H7 (cell line): ENCODE measurements around the gene KCNAB1. TPM values are rescaled to one million over a fixed set of nuclear protein-coding genes. Genes with fewer than 3 reads are reported as not detected.

Experiments used
- DNase-seq: peaks from one replicate; pipeline ENCODE4 v3.0.0; 2012
- H3K27me3 ChIP-seq: 2 replicates; pipeline ENCODE4 v1.6.0; 2011; ENCODE audit warnings: mild to moderate bottlenecking, low read length; ENCODE audit not compliant: control insufficient read depth, insufficient read depth
- H3K36me3 ChIP-seq: replicated peaks from 2 replicates; pipeline ENCODE4 v1.5.1; 2011; ENCODE audit warnings: low read length; ENCODE audit not compliant: control insufficient read depth, insufficient read depth
- H3K4me3 ChIP-seq: 2 replicates; pipeline ENCODE4 v1.5.1; 2011; ENCODE audit warnings: low read depth, mild to moderate bottlenecking, control low read depth, low read length, moderate library complexity; ENCODE audit not compliant: insufficient read depth
- total RNA-seq: library from RNA; depleted of rRNA; stranded (reverse); fragments of >200 nt; shearing (Covaris generic); gene quantifications from 2 replicates; pipeline ENCODE4 v1.2.3, GENCODE V29; 2014

KCNAB1 gene
- total RNA-seq, 1 experiment from 2014 or later: 0.42 TPM

DNA sequence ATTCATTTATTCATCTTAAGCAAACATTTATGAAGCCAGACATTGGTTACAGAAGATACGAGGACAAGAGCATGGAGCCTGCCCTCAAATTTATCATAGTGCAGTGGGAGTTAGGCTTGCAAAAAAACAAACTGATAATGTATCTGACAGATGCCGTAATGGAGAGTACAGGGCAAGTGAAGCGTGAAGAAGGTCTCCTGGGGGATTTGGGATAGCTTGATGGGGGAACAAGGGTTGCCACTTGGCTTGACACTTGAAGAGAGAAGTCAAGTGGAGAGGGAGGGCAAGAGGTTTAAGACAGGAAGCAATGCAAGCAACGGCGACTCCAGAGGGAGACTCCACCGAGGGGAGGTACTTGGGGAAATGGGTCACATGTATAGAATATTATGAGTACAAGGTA, 305.3 kb downstream of the KCNAB1 start:
- Histone ChIP-seq H3K36me3 (no peaks in the 10 kb centered on the region), H3K27me3 (no peaks in the 10 kb centered on the region), H3K4me3 (no peak overlapping the region)
- DNase-seq: no peak

DNA sequence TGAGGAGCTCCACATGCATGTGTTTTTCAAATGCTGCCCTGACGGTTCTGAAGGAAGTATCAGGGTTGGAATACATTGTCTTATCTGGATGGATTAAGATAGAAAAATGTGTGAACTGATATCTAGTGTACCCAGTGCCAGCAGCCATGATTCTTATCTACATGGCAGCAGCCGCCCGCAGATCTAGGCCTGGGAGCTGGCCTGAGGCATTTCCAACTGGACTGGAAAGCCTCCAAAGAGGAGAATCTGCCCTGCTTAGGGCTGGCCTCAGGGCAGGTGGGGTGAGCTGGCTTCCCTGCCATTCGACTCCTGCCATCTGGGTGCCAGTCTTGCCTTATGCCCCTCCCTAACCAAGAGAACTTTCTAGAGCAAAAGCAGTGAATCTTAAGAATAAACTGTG, 308.7 kb downstream of the KCNAB1 start:
- H3K27me3 ChIP-seq: no peaks in the 10 kb centered on the region
- DNase-seq: no peak
- H3K4me3 ChIP-seq: no peak overlapping the region
- H3K36me3 ChIP-seq: no peaks in the 10 kb centered on the region

- Histone ChIP-seq H3K27me3 (no peaks in the 10 kb centered on the region), H3K4me3 (no peak overlapping the region), H3K36me3 (no peaks in the 10 kb centered on the region)
- no peak for DNase-seq
These were observed 311.2 kb downstream of the KCNAB1 start for GRCh38 chr3:156431334-156432124.

DNA sequence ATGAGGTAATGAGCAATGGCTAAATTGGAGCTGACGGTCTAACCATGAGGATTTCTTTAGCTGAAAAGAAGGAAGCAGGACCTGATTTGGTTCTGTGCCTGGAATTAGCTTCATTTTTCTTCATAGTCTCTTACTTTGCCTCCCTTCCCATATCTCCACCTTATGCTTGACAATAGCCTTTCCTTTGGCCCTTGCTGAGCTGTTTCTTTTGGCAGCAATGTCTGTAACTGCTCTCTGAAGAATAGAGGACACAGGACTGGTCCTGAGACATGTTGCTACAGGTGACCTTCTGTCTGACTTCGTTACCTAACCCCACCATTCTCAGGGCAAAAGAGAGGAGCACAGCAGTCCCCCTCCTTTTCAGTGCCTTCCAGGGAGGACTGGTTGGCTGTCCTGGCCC, 312.2 kb downstream of the KCNAB1 start:
- H3K4me3 ChIP-seq: no peak overlapping the region
- no peaks in the 10 kb centered on the region for H3K27me3 ChIP-seq
- no peak for DNase-seq
- H3K36me3 ChIP-seq: no peaks in the 10 kb centered on the region

- Histone ChIP-seq H3K27me3 (no peaks in the 10 kb centered on the region), H3K36me3 (no peaks in the 10 kb centered on the region), H3K4me3 (no peak overlapping the region)
- DNase-seq: no peak
These were observed 312.8 kb downstream of the KCNAB1 start for GRCh38 chr3:156433138-156433537.

- no peak for DNase-seq
- no peaks in the 10 kb centered on the region for H3K27me3 ChIP-seq
- H3K4me3 ChIP-seq: no peak overlapping the region
- no peaks in the 10 kb centered on the region for H3K36me3 ChIP-seq
These were observed 313.5 kb downstream of the KCNAB1 start for GRCh38 chr3:156433910-156434309.

- H3K36me3 ChIP-seq: no peaks in the 10 kb centered on the region
- H3K27me3 ChIP-seq: no peaks in the 10 kb centered on the region
- DNase-seq: no peak
- H3K4me3 ChIP-seq: no peak overlapping the region
These were observed 314.5 kb downstream of the KCNAB1 start for GRCh38 chr3:156434921-156435320.

GRCh38 chr3:156443079-156443478, 322.7 kb downstream of the KCNAB1 start:
- DNase-seq: no peak
- no peaks in the 10 kb centered on the region for H3K36me3 ChIP-seq
- no peaks in the 10 kb centered on the region; the same call in 1 of the 2 replicates for H3K27me3 ChIP-seq
- H3K4me3 ChIP-seq: no peak overlapping the region

DNA sequence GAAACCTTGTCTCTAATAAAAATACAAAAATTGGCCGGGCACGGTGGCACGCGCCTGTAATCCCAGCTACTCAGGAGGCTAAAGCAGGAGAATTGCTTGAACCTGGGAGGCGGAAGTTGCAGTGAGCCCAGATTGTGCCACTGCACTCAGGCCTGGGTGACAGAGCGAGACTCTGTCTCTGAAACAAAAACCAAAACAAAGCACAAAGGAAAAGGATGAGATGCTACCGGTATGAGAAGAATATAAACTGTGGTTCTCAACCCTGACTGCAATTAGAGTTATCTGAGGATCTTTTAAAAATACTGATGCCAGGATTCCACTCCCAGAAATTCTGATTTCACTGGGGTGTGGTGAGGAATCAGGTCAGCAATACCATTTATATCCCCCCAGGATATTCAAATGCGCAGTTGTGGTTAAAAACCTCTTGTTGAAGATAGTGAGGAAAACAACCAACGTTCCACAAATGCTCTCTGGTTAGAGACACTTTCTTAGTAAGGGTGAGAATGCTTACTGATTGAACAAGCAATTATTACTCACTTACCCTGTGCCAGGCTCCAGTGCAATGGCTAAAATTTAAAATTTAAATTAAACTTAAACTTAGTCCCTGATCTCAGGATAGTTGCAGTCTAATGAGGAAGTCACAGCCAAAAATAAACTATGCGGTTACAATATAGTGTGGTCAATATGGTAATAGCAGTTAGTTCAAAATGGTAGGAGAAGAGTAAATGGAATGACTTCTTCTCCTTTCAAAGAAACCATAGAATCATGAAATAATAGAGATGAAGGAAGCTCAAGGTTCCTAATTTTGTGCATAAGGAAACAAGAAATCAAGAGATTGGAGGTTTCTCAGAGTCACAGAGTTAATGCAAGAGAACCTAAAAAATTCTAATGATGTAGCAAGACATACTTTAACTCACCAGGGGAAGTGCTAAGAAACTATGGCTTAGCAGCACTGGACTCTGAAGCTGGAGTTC, 325.0 kb downstream of the KCNAB1 start:
- Histone ChIP-seq H3K27me3 (no peaks in the 10 kb centered on the region; the same call in 1 of the 2 replicates), H3K36me3 (no peaks in the 10 kb centered on the region), H3K4me3 (no peak overlapping the region)
- DNase-seq: no peak

DNA sequence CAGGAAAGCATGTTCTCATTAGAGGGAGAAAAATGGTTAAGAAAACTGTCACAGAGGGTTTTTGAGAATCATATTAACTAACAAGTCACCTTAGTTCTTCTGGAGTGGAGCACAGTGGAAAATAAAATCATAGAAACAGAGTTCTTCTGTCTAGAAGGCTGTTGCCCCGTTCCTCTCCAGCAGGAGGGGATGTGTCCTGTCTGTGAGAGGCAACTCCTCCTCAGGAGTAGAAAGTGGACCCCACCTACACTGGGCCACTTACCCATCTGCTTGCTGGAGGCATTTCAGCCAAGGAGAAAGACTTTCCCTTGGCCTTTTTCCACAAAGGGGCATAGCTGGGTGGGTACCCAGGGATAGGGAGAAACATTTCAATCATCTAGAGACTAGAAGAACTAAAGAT, 327.9 kb downstream of the KCNAB1 start:
- no peak overlapping the region for H3K4me3 ChIP-seq
- DNase-seq: peak; percentile 44
- no peaks in the 10 kb centered on the region for H3K36me3 ChIP-seq
- H3K27me3 ChIP-seq: no peaks in the 10 kb centered on the region; the same call in 1 of the 2 replicates

GRCh38 chr3:156449710-156450574, 329.6 kb downstream of the KCNAB1 start:
- H3K36me3 ChIP-seq: no peaks in the 10 kb centered on the region
- no peak overlapping the region for H3K4me3 ChIP-seq
- H3K27me3 ChIP-seq: no peaks in the 10 kb centered on the region; the same call in 1 of the 2 replicates
- no peak for DNase-seq

- no peaks in the 10 kb centered on the region for H3K27me3 ChIP-seq
- no peak for DNase-seq
- H3K4me3 ChIP-seq: no peak overlapping the region
- H3K36me3 ChIP-seq: no peaks in the 10 kb centered on the region
These were observed 335.5 kb downstream of the KCNAB1 start for GRCh38 chr3:156455839-156456238.

- H3K27me3 ChIP-seq: no peaks in the 10 kb centered on the region
- no peaks in the 10 kb centered on the region for H3K36me3 ChIP-seq
- no peak for DNase-seq
- no peak overlapping the region for H3K4me3 ChIP-seq
These were observed 336.4 kb downstream of the KCNAB1 start for GRCh38 chr3:156456771-156457224.

DNA sequence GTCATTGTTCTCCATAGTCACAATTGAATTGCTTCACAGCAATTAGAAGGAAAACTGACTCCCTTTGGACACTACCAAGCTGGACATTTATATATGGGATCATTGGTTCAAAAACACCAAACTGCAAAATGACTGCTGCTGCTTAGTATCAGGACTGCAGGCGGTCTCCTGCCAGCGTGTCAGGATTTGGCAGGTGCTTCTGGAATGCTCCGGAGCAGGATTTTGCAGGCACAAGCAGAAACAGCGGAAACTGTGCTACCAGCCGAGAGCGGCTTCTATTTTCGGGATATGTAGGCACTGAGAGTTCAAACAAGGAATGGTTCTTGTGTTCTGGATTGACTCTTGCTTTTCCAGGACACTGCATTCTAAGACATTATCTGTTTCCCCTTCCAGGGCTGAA, 339.1 kb downstream of the KCNAB1 start:
- Histone ChIP-seq H3K27me3 (no peaks in the 10 kb centered on the region), H3K36me3 (no peaks in the 10 kb centered on the region), H3K4me3 (no peak overlapping the region)
- no peak for DNase-seq
